Measurements from ENCODE around the gene NDUFA5. TPM values are rescaled to one million over a fixed set of nuclear protein-coding genes. Genes with fewer than 3 reads are reported as not detected.
"Not testable (repeated sequence)": the region's sequence is repeated elsewhere in the genome, so short reads cannot be mapped to it uniquely, and the experiment has no call there.

Gene NDUFA5
- polyA plus RNA-seq, 4 donors, result 181 to 228 (median 219) TPM

DNA sequence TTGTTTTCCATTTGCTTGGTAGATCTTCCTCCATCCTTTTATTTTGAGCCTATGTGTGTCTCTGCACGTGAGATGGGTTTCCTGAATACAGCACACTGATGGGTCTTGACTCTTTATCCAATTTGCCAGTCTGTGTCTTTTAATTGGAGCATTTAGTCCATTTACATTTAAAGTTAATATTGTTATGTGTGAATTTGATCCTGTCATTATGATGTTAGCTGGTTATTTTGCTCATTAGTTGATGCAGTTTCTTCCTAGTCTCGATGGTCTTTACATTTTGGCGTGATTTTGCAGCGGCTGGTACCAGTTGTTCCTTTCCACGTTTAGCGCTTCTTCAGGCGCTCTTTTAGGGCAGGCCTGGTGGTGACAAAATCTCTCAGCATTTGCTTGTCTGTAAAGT lies 31.1 kb downstream of the NDUFA5 start:
- not testable (repeated sequence) for DNase-seq (ENCODE audit: low read depth in 4 of 4, low spot score in 2 of 4)

DNA sequence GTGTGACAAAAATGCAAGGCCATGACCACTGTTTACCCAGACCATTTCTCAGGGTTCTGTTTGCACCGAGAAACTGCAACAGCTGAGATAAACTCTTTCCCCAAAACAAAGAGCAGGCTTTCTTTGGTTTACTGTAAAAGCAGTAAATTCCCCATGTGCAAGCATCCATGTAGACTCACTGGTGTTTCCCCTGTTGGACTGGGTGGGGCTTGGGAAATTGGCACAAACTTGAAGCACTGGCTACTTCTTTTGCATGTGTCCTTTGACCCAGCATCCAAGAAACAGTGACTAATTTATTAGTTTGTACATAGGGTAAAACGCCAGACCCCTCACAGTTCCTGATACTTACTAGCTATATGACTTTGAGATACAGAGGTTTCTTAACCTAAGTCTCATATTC lies 35.6 kb downstream of the NDUFA5 start:
- DNase-seq (ENCODE audit: low read depth in 4 of 4, low spot score in 2 of 4), result no peak

DNA sequence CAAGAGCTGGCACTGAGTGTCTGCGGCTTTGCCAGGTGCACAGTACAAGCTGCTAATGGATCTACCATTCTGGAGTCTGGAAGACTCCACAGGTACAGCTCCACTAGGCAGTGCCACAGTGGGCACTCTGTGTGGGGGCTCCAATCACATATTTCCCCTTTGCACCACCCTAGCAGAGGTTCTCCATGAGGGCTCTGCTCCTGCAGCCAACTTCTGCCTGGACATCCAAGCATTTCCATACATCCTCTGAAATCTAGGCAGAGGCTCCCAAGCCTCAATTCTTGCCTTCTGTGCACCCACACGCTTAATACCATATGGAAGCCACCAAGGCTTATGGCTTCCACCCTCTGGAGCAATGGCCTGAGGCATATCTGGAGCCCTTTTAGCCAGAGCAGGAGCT lies 52.4 kb downstream of the NDUFA5 start:
- DNase-seq (ENCODE audit: low read depth in 4 of 4, low spot score in 2 of 4), result no peak

DNA sequence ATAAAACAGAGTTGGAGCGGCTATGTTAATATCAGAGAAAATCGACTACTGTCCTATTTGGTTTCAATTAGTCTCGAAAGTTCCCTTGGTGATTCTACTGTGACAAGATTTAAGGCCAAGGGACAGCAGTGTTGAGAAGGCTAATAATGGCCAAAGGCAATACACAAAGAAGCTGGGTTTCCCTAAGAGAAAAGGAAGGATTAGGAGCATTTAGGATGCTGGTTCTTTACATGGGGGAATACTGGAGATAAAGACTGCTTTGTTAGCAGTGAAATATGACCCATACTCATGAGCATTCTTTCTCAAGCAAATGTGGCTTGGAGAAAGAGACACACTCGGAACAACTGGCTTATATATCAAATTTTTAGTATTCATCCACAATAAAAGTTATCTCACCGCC lies 55.4 kb downstream of the NDUFA5 start:
- DNase-seq (ENCODE audit: low read depth in 4 of 4, low spot score in 2 of 4), result no peak

DNA sequence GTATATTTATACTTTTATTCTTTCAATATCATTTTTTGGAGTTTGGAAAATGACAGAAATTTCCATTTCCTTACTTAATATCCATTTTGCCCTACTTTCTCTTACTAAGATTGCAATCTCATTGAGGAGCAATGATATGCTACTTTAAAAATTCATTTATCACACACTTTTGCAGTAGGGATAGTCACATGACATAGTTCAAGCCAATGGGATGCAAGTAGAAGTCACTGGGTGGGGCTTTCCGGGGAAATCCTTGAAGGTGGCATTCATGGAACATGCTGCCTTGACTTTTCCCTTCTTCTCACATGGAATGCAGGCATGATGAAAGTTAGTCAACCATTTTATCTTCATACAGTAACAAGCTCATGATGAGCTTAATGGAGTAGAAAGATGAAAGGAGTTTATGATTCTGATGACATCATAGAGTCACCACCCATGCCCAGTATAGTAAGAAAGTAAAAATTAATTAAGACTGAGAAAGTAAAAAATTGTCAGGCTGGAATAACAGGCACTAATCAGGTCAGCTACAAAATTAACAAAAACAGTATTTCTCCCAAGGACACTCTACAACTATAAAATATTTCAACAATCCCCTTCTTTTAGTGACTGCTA lies 56.6 kb downstream of the NDUFA5 start:
- DNase-seq (ENCODE audit: low read depth in 4 of 4, low spot score in 2 of 4), result no peak

DNA sequence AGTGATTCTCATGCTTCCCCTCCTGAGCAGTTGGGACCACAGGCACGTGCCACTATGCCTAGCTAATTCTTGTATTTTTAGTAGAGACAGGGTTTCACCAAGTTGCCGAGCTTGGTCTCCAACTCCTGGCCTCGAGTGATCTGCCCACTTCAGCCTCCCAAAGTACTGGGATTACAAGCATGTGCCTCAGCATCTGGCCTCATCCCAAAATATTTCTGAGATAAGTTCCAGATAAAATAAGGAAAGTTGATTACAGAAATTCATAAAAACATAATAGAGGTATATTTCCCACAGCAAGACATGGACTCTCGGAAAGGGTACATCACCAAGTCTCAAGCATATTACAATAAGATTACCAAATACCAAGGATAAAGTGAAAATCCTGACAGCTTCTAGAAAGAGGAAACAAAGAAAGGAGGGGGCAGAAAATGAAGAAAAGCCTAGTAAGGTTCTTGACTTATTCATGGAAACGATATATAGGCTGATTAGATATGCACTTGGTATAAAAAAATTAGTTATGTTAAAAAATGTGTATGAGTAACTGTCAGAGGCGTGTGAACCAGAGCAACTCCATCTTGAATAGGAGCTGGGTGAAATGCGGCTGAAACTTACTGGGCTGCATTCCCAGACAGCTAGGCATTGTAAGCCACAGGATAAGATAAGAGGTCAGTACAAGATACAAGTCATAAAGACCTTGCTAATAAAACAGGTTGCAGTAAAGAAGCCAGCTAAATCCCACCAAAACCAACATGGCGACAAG lies 58.2 kb downstream of the NDUFA5 start:
- no peak for DNase-seq (ENCODE audit: low read depth in 4 of 4, low spot score in 2 of 4)

DNA sequence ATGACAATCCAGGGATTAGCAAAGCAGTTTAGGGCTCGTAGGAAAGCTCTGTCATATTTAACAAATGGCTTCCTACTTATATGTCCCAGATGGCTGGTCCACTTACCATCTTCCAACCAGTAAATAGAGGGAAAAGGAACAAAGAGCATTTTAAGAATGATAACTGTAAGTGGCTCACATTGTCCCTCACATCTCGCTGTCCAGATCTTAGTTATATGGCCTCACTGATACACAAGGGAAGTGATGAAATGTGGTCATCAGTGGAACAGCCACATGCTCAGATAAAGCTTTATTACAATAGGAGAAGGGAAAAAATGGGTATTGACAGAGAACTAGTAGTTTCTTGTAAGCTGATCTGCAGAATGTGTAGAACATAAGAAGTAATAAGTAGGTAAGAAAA lies 59.0 kb downstream of the NDUFA5 start:
- DNase-seq (ENCODE audit: low read depth in 4 of 4, low spot score in 2 of 4), result no peak

DNA sequence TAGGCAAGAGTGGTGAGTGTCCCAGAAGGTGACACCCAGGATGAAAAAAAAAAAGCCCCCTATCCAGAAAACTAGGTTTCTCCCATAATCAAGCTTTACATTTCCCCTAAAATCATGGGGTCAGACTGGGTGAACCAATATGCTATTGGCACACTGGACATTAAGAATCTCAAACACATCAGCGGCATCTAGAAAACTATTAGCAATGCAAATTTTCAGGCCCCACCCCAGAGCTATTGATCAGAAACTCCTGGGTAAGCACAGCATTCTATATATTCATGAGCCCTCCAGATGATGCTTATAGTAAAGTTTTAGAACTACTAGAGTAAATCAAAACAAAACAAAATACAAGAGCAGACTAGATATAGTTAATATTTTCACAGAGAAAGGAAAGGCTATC lies 59.6 kb downstream of the NDUFA5 start:
- no peak for DNase-seq (ENCODE audit: low read depth in 4 of 4, low spot score in 2 of 4)

DNA sequence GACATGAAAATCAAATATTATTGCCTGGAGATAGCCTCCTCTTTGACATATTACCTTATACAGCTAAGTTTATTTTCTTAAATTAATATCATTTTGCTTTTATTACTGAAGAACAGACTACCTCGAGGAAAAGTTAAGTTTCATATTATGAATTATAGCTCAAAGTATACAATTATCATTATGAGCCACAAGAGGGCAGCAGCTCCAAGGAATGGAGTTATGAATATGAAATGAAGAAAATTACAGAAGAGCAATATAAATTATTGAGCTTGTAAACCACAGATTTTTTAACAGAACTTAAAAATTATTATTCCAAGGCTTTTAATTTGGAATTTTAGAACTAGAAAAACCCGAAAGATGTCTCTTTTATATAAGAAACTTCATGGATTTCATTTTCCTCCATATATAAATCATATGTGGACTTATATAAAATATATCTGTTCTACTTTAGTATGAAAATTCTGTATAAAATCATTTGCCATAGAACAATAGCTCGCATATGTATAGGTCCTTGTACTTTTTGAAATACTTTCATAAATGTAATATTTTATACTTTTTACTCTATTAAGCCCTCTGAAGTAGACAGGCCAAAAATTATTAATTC lies 63.3 kb downstream of the NDUFA5 start:
- peak in 1 of 4 donors; percentile 15 for DNase-seq (ENCODE audit: low read depth in 4 of 4, low spot score in 2 of 4)

DNA sequence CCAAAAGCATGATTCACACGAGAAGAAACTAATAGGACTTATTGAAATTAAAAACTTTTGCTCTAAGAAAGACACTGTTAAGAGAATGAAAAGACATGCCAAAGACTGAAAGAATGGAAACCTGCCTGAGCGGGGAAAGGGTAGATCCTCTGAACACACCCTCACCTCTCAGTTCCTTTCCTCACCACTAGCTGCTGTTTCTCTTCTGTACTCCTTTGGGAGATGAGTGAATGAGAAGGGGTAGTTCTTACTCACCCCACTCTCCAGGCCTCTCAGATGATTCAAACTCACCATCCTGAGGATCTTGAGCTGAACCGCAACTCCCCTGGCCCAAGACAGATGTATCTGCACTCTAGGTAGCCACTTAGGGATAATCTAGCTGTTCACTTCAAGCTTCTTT lies 65.1 kb downstream of the NDUFA5 start:
- no peak for DNase-seq (ENCODE audit: low read depth in 4 of 4, low spot score in 2 of 4)

Other genes starting within 250 kb of the NDUFA5 start
- gene IQUB, start 23.2 kb downstream of the NDUFA5 start, polyA plus RNA-seq (ENCODE audit: insufficient read length in 4 of 4), result 1 to 10 TPM; 4.3 to 7.2 (median 5.9) TPM
- gene ASB15, start 44.0 kb upstream of the NDUFA5 start, polyA plus RNA-seq (ENCODE audit: insufficient read length in 4 of 4), result 1 to 10 TPM in 3 of 4 donors, under 1 TPM in 1; 0.86 to 2.5 (median 1.6) TPM
- gene LMOD2, start 98.0 kb upstream of the NDUFA5 start, polyA plus RNA-seq (ENCODE audit: insufficient read length in 4 of 4), result under 1 TPM in 2 of 4 donors, not detected in 2; 0.10 to 0.14 TPM
- gene WASL, start 191.2 kb upstream of the NDUFA5 start, polyA plus RNA-seq (ENCODE audit: insufficient read length in 4 of 4), result 10 to 100 TPM; 70.7 to 80.6 (median 78.2) TPM

Data from left renal cortex interstitium (tissue), 4 donors.